NCI-H2081 treated with DMSO at 0.1 percent for 48 hours (cell line): ENCODE data around the gene COPS7A.
A peak's percentile ranks its signal among the peaks of the same experiment; 100 is the strongest.

Source experiments
- DNase-seq: peaks from one replicate; lab custom pipeline; 2025; lab: John Stamatoyannopoulos, UW

Gene COPS7A

GRCh38 chr12:6750506-6750905 is 26.7 kb downstream of the COPS7A start:
- no peak for DNase-seq

GRCh38 chr12:6751767-6752166 is 27.9 kb downstream of the COPS7A start:
- no peak for DNase-seq

GRCh38 chr12:6752167-6752920 is 28.5 kb downstream of the COPS7A start:
- DNase-seq: no peak

- peak; percentile 81 for DNase-seq
These were observed 29.3 kb downstream of the COPS7A start, which contains the start of gene MLF2 for GRCh38 chr12:6752921-6753771. Gene MLF2, minus strand, starts transcription at chr12:6753141. Its CDS starts 807 bp downstream, at chr12:6752334.

- no peak for DNase-seq
These were observed 30.0 kb downstream of the COPS7A start for GRCh38 chr12:6753772-6754356.

GRCh38 chr12:6754411-6754810 is 30.6 kb downstream of the COPS7A start:
- DNase-seq: no peak

GRCh38 chr12:6757028-6757690 is 33.3 kb downstream of the COPS7A start:
- DNase-seq: no peak

GRCh38 chr12:6758506-6759095 is 34.8 kb downstream of the COPS7A start:
- DNase-seq: no peak

- DNase-seq: no peak
These were observed 35.9 kb downstream of the COPS7A start for GRCh38 chr12:6759741-6760140.

GRCh38 chr12:6763380-6763779 is 39.5 kb downstream of the COPS7A start:
- DNase-seq: no peak

- DNase-seq: peak; percentile 99
These were observed 40.4 kb downstream of the COPS7A start for GRCh38 chr12:6764011-6764828.

GRCh38 chr12:6765048-6765633 is 41.3 kb downstream of the COPS7A start:
- no peak for DNase-seq

- peak; percentile 41 for DNase-seq
These were observed 42.1 kb downstream of the COPS7A start, which contains the start of gene PTMS for GRCh38 chr12:6765634-6766581. Gene PTMS, plus strand, starts transcription at chr12:6766363. Its CDS starts 343 bp downstream, at chr12:6766706.

- DNase-seq: no peak
These were observed 43.0 kb downstream of the COPS7A start for GRCh38 chr12:6766651-6767349.

GRCh38 chr12:6767353-6768319 is 43.8 kb downstream of the COPS7A start:
- DNase-seq: no peak

GRCh38 chr12:6768437-6768914 is 44.6 kb downstream of the COPS7A start:
- no peak for DNase-seq

- DNase-seq: no peak
These were observed 45.1 kb downstream of the COPS7A start for GRCh38 chr12:6768990-6769389.
